ENCODE data around the gene TPCN2.

The TPCN2 gene

DNA sequence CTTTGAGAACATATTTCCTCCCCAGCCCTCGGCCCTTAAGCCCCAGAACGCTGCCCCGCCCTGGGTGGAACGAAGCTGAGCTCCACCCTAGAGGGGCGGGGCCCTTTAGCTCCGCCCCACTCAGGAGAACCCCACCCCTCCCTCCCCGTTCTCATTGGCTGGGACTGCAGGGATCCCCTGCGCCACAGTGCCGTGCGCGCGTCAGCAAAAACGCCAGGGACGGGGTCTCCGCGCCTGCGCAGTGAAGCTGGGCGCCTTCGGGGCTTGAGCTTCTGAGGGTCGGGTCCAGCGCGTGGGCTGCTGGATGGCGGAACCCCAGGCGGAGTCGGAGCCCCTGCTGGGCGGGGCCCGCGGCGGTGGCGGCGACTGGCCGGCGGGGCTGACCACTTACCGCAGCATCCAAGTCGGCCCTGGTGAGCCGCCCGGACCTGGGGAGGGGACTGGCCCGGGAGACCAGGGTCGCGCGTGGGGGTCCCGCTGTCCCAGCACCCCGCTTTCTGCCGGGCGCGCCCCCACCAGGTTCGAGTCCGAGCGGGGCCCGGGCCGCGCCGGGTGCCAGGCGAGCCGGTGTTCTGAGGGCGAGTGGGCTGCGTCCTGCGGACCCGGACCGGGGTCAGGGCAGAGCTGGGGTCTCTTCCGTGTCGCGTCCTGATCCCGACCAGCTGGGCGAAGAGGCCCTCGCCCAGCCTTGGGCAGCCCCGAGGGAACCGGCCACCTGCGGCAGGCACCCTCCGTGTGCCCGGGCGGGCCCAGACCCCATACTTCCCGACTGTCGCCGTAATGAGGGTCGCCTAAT lies at the start of gene TPCN2:
Gene TPCN2, plus strand, starts transcription at position 239 of the 796 bp plus-strand sequence. Its CDS starts 66 bp downstream, at position 305.
- DNase-seq (ENCODE audit: low spot score) = peak; percentile 97

DNA sequence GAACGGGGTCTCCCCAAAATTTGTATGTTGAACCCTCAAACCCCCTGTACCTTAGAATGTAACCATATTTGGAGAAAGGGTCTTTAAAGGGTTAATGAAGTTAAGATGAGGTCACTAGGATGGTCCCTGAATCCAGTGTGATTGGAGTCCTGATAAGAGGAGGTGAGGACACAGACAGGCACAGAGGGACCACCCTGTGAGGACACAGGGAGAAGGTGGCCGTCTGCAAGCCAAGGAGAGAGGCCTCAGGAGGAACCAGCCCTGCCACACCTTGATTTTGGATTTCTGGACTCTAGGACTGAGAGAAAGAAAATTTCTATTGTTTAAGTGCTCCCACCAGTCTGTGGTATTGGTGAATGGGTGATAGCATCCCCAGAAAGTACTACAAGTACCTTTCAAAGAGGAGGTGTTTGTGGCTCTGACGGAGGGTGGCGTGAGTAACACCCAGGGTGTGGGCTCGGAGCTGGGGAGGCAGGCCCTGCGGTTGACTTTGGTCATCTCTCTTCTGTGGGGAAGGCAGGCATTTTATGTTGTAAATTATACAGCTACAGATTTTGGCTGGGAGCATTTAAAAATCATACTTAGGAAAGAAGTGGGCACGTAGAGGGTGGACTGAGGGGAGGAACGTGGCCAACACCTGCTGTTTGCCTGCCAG lies 49.5 kb upstream of the TPCN2 start:
- DNase-seq (ENCODE audit: low spot score) = peak; percentile 18

DNA sequence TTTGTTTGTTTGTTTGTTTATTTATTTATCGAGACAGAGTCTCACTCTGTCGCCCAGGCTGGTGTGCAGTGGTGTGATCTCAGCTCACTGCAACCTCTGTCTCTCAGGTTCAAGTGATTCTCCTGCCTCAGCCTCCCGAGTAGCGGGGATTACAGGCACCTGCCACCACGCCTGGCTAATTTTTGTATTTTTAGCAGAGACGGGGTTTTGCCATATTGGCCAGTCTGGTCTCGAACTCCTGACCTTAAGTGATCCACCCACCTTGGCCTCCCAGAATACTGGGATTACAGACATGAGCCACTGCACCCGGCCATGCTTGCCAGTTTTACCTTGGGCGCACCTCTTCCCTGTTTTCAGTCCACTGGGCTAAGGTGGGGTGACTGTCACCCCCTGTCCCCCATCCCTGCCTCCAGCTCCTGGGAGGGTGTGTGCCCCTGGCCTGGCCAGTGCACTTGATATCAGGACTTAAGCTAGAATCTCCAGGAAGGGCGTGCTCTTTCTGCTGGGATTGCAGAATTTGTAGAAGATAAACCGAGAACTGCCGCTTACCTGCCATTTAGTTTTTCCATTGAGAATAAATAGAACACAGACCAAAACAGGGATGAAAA lies 48.9 kb upstream of the TPCN2 start:
- peak; percentile 31 for DNase-seq (ENCODE audit: low spot score)

DNA sequence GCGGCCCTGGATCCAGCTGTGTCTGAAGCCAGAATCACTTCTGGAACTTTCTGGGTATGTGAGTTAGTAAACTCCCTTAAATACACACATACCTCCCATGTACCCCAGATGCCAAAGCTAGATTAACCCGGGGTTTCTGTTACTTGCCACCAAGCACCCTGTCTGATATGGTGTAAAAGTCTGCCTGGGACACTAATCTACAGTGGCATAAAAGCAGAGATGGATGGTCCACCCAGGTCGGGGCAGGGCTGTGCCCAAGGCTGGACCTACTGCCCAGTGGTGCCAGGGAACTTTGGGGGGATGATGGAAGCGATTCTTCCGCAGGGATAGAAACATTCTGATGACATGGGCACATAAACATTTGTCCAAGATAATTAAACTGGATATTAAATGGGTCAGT lies 48.3 kb upstream of the TPCN2 start:
- peak; percentile 23 for DNase-seq (ENCODE audit: low spot score)

DNA sequence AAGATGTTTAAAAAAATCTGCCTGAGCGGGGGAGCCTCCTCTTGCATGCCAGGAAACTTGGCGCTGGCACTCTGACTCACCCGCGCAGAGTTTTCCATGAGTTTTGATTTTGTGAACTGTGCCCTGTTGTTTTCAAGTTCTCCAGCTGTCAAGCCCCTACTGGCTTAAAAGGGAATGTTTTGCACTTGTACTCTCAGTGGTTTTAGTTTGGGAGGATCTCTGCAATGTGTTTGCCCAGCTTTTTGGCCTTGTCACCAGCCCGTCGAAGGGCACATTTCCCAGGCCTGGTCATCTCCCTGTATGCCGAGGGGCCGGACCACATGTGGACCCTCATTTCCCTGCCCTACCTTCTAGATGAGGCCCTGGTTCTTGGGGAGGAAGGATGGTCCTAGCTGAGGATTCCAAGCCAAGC lies 47.9 kb upstream of the TPCN2 start:
- DNase-seq (ENCODE audit: low spot score) = peak; percentile 33

DNA sequence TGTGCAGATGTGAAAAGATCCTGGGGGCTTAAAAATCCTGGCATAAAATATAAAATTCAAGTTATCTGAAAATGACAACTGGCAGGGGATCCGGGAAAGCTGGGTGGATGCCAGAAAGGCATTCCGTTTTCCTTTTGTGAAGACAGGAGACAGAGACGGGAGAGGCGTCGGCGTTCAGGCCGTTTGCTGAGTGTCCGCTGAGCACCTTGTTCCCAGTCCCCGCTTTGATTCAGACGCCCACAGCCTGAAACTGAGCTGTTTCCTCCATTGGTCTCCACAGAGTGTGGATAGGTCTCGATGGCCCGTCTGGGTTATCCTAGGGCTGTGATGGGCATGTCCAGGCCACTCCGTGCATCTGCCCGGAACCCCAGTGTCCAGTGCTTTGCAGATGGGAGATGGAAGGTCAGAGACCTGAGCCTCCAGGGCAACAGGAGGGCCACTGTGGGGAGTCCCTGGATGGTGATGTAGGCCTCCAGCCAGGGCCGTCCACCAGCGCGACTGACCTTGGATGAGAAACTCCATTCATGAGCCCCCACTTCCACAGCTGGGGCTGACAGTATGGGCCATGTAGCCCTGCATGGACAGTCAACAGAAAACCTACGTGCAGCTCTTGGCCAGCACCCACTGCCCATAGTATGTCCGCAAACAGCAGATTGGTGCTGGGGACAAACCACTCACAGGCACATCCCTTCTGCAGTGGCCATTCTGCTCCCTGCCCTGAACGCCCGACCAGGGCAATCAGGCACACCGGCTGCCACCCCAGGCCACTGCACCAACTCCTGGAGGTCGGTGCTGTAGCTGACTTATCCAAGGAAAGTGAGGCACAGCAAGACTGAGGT lies 47.3 kb upstream of the TPCN2 start:
- peak; percentile 41 for DNase-seq (ENCODE audit: low spot score)

DNA sequence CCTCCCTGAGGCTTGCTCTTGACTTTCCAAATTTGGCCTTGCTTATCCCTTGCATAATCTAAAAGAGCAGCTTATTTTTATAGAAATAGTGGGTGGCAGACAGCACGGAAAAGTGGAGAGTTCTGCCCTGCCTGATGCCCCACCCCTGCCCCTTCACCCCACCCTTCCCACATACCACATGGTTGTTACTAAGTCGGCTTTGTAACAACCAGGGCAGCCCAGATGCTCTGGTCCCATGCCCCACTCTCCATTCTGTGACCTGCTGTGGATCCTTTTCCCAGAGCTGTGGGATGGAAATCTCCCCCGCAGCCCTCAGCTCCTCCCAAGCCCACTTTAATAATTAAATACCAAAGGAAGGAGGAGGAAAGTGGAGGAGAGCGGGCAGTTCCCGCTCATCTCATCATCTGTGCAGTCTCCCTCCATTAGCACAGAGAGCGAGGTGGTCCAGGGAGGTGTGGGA lies 46.6 kb upstream of the TPCN2 start:
- DNase-seq (ENCODE audit: low spot score) = peak; percentile 13

DNA sequence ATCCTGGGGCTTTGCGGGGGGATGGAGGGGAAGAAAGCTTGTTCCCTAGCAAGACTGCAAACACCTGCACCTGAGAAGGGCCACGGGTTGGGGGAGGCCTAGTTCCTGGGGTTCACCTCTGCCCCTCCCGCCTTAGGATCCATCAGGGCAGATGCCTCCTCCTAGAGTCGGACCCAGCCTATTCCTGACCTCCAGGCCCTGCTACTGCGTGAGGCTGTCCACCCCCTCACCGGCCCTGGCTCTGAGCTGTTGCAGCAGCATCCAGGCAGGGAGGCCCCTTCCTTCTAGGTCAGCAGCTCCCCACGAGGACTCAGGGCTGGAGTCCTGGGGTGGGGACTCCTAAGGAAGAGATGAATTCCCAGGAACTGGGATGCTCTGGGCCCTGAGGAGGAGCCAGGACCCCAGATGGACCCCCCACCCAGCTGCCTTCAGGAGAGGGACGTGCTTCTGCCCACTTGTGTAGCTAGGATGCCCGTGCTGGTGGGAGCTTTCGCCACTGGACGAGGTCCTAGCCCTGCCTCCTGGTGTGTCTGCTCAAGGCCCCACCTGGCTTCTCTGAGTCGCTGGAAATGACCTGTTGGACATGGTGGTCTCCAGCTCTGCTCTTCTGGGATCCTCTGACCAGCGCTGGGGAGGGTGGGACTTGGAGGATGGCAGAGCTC lies 46.0 kb upstream of the TPCN2 start:
- peak; percentile 41 for DNase-seq (ENCODE audit: low spot score)

DNA sequence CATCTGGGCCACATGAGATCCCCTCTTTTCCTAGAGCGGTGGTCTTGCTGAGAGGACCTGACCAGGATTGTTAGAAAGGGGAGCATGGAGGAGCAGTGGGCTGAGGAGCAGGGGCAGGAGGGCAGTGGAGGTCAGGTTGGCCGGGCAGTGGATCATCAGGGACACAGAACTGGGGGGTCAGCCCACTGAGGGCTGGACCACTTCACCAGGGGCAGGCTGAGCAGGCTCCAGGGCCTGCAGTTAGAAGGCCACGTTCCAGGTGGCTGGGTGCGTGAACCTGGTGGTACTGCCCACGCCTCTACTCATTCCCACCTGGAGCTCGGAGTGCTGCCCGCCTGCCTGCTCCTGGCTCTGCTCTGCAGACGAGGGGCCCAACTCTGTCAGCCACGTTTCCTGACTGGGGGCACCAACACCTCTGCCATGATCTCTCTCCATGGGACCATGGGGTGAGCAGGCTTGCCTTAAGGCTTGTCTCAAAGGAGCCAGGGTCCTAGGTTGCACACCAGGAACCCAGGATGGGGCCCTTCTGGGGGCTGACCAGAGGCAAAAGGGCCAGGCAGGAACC lies 45.3 kb upstream of the TPCN2 start:
- DNase-seq (ENCODE audit: low spot score) = peak; percentile 37

DNA sequence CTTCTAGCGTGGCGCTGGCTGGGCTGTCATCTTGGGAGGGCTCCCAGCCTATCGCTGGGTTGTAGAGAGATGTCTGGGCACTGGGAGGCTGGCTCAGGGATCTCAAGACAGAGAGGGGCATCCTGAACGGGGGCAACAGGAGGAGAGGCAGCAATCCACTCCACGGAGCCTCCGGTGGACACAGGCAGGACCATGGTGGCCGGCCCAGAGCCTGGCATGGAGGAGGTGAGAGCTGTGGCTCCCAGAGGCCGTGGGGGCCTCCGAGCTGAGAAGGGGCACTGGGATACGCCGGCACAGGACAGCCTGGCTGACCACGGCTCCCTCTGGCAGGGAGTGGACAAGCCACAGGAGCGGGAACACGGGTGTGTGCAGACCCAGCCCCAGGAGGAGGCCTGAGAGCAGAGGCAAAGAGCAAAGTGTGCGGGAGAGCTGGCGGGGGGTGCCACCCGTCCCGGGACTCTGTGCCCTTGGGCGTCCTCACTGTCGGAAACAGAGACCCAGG lies 44.8 kb upstream of the TPCN2 start:
- peak; percentile 31 for DNase-seq (ENCODE audit: low spot score)

DNA sequence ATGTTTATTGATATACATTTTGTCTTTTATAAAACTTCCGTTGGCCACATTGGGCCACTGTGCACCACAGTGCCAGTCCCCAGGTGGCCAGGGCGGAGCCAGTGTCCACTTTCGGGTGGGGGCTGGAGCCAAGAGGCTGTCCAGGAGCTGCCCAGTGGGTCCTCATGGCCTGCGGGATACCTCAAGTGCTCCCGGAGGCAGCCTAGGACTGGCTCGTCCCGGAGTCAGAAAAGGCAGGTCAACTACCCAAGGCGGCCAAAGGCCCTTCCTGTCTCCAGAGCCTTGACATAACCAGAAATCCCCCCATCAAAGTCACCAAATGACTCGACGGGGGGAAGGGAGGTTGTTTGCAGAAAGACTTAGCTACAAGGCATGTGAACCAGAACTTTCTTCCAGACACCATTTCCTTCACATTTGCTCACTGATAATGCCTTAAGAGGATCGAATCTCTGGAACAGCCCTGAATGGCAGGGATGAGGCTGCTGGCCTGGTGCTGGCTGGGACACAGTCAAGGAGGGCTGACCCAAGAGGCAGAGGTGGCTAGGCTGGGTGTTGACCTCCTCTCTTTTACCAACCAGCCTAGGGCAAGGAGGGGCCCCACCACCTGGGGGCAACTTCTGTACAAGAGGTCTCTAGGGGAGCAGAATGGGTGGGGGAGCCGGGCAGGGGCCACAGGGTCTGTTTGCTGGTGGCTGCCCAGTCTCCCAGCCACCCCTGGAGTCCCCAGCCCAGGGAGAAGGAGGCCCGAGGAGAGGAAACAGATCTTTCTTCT lies 44.1 kb upstream of the TPCN2 start:
- peak; percentile 21 for DNase-seq (ENCODE audit: low spot score)

DNA sequence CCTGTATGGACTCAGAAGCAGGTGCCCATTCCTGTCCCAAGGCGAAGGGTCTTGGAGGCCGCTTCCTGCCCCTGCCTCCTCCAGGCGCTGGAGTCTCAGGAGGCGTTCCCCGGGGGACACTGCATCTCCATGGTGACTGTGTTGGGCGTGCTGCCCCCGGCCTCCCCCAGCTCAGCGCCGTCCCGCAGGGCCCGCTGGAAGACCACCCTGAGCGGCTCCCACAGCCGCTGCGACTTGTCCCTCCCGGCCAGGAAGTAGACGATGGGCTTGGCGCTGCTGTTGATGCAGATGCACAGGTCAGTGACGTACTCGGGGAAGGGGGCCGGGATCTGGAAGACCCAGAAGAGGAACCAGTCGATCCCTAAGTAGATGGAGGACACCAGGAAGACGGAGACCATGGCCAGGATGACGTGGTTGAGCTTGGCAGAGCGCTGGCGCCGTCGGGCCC lies 43.5 kb upstream of the TPCN2 start:
- no peak for DNase-seq (ENCODE audit: low spot score)

DNA sequence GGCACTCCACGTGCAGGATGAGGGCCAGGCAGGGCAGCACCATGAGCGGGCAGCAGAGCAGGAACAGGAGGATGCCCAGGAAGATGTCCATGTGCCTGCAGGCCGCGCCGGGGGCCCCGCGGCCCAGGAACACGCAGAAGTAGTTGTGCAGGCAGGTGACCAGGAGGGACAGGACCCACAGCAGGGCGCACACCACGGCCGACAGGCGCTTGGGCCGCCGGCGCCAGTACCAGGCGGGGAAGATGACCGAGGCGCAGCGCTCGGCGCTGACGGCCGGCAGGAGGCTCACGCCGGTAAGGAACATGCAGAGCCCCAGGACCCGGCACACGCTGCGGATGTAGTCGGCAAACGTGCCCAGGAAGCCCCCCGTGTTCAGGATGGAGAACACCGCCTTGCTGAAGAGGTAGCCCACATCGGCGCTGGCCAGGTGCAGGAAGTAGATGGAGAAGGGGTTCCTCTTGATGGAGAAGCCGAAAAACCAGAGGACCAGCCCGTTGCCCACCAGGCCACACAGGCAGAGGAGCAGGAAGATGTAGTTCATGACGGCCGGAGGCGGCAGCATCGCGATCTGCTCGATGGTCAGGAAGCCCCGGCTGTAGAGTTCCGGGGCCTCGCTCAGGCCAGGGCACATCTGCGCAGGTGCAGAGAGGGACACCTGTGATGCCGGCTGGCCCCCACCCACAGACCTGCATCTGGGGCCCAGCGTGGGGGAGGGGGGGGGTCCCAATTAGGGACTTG lies 42.9 kb upstream of the TPCN2 start:
- peak; percentile 44 for DNase-seq (ENCODE audit: low spot score)

DNA sequence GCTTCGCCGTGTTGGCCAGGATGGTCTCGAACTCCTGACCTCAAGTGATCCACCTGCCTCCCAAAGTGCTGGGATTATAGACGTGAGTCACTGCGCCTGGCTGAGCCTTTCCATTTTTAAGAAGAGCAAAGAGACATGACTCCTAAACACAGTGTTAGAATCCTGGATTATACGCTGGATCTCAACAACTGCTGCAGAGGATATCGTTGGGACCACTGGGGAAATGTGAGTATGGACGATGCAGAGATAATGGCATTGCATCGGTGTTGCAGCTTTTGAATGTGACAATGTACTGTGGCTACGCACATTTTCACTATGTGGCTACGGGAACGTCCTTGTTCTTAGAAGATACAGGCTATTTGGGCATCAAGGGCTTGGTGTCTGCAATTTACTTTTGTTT lies 41.9 kb upstream of the TPCN2 start:
- DNase-seq (ENCODE audit: low spot score) = peak; percentile 14

DNA sequence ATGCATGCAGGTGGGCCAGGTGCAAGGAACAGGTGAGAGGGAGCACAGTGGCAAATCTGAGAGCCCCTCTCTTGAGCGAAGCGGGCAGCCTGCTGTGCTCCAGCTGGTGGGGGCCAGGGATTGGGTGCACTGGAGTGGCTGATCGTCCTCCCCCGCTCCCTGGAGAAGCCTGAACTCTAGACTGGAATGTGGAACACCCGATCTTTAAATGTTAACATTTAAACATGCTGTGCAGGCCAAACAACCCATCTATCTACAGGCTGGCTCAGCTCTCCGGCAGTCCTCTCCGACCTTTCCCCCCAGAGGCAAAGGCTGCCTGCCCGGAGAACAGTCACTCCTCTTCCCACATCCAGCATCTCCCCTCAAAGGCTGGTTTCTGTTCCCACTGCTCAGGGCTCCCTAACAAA lies 40.8 kb upstream of the TPCN2 start:
- no peak for DNase-seq (ENCODE audit: low spot score)

DNA sequence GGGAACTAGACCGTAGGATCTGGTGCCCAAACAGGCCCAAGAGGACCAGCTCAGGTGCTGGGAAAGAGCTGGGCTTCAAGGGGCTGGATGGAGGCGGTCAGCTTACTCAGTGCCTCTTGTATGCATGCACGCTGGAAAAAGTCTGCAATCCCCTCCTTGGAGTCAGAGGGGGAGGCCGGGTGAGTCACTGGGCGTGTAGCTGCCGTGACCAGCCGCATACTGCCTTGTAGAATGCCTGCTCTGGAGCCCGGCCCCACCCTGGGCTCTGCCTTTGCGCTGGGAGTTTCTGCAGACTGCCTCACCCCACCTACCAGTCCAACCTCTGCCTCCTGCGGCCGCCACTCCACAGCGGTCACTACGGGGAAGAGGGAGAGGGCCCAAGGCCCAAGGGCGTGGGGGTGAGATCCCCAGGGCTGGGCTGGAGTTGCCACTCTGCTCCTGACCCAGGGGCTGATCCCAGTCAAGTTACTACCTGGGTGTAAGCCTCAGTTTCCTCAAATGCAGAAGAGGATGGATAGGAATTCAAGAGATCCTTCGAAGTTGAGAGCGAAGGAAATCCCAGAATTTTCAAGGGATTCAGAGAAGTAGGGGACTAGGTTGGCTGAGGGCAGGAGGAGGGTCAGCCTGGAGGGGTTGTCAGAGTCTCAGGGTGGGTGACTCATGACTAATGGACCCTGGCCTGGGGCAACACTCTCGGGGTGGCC lies 39.8 kb upstream of the TPCN2 start:
- DNase-seq (ENCODE audit: low spot score) = no peak

DNA sequence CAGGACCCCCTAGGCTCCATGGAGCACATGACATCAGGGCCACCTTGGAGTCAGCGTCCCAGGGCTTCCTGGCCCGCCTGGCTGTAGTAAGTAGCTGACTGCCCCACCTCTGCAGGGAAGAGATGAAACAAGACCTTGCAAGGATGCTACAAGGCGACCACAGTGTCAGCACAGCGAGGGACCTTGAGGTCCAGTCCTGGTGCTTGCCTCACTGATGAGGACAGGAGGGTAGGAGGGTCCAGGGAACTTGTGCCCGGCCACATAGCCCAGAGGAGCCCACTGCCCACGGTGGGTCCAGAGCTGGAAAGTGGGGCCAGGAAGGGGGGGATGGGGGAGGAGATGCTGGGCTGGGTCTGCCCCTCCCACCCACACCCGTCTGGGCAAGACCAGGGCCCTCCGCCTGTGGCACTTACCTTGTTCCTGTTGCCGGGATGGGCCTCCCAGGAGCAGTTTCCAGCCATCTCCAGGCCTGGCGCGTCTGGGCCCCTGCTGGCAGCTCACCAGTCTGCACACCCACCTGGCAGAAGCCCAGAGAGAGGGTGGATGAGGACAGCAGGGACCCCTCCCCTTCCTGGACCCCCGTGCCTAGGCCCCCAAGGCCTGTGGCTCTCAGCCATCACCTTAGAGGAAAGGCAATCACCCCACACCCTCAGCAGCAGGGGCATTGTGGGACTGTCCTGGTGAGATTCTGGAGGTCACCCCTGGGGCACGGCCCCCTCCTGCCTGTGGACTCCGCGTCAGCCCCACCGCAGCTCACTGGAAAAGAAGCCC lies 39.1 kb upstream of the TPCN2 start:
- DNase-seq (ENCODE audit: low spot score) = no peak

DNA sequence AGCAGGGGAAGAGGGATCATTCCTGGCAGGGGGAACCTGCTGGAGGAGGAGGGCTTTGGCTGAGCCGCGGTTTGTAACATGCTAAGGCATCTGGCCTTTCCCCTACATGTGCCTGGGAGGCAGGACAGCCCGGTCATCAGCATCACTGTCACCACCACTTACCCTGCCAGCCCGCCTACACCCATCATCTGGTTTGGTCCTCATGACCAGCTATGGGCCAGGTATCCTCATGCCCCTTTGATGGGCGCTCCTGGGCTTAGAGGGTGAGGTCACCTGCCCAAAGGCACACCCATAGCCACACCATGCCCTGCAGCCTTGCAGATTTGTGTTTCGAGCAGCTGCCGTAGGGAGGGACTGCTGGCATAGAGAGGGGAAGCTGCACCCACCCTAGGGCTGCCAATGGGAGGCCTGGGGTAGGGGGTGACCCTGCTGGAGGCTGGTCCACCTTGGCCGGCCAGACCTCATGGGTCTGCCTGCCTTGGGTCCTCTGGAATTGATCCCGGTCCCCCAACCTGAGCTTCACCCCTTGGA lies 38.3 kb upstream of the TPCN2 start:
- no peak for DNase-seq (ENCODE audit: low spot score)

Data from ecto neural progenitor cell (in vitro differentiated cells).